Measurements from ENCODE around the gene VWA8.
"Not testable (repeated sequence)": the region's sequence is repeated elsewhere in the genome, so short reads cannot be mapped to it uniquely, and the experiment has no call there.

VWA8 gene

DNA sequence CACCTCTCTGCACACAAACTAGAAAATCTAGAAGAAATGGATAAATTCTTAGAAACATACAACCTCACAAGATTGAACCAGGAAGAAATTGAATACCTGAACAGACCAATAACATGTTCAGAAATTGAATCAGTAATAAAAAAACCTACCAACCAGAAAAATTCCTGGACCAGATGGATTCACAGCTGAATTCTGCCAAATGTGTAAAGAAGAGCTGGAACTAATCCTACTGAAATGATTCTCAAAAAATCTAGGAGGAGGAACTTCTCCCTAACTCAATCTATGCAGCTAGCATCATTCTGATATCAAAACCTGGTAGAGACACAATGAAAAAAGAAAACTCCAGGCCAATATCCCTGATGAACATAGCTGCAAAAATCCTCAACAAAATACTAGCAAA is 336.9 kb downstream of the VWA8 start:
- Histone ChIP-seq H3K4me3 (ENCODE audit: low read depth, low read length) (no peak overlapping the region), H3K36me3 (no peaks in the 10 kb centered on the region), H3K27ac (no peak overlapping the region), H3K9me3 (ENCODE audit: severe bottlenecking) (no peaks in the 10 kb centered on the region), H3K27me3 (ENCODE audit: insufficient read depth, low read depth, severe bottlenecking) (no peaks in the 10 kb centered on the region)
- DNase-seq: no peak
- TF ChIP-seq, protein P1, sequence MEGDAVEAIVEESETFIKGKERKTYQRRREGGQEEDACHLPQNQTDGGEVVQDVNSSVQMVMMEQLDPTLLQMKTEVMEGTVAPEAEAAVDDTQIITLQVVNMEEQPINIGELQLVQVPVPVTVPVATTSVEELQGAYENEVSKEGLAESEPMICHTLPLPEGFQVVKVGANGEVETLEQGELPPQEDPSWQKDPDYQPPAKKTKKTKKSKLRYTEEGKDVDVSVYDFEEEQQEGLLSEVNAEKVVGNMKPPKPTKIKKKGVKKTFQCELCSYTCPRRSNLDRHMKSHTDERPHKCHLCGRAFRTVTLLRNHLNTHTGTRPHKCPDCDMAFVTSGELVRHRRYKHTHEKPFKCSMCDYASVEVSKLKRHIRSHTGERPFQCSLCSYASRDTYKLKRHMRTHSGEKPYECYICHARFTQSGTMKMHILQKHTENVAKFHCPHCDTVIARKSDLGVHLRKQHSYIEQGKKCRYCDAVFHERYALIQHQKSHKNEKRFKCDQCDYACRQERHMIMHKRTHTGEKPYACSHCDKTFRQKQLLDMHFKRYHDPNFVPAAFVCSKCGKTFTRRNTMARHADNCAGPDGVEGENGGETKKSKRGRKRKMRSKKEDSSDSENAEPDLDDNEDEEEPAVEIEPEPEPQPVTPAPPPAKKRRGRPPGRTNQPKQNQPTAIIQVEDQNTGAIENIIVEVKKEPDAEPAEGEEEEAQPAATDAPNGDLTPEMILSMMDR (IDR thresholded peaks at IDR 0.05; ENCODE audit: low read depth, low read length): no peak

DNA sequence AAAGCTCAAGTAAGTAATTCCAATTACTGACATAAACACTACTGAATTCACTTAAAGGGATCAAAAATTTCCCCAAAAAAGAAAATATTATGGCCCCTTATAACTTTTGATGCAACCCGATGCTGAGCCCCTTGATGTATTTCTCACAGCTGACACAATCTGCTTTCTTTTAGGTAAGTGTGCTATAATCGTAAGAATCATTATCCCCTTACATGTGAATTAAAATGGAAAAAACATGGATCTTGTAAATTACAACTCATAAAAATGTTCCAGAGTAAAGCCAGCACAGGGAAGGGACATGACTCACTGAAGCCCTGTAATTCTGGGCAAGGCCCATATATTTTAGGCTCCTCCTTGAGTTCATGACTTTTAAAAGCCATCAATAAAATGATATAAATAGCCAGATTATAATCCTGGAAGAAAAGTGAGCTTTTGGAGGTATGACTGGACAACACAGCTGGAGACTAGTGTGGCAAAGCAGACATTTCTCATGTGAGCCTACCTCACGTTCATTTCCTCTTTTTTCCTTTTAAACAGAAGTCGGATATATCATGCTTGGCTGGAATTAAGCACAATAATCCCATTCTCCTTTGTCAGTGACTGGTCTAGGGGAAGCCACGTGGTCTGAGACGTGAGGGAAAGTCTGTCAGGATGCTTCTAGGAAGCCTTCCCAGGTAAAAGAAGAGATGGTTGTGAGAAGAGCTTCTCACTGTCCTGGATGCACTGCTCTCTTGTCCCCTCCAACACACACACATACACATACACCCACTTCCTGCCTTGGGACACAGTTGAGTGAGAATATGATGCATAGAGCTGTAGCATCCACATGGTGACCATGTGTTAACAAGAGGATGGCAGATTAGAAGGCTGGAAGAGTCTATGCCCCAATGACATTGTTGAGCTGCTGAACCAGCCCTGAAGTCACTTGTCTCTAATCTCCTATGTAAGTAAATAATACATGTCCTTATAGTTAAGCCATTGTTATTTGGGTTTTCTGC is 338.2 kb downstream of the VWA8 start:
- no peak overlapping the region for H3K4me3 ChIP-seq (ENCODE audit: low read depth, low read length)
- no peaks in the 10 kb centered on the region for H3K27me3 ChIP-seq (ENCODE audit: insufficient read depth, low read depth, severe bottlenecking)
- TF ChIP-seq, protein P1 (IDR thresholded peaks at IDR 0.05; ENCODE audit: low read depth, low read length): no peak
- H3K36me3 ChIP-seq: no peaks in the 10 kb centered on the region
- H3K27ac ChIP-seq: no peak overlapping the region
- no peaks in the 10 kb centered on the region for H3K9me3 ChIP-seq (ENCODE audit: severe bottlenecking)
- no peak for DNase-seq

DNA sequence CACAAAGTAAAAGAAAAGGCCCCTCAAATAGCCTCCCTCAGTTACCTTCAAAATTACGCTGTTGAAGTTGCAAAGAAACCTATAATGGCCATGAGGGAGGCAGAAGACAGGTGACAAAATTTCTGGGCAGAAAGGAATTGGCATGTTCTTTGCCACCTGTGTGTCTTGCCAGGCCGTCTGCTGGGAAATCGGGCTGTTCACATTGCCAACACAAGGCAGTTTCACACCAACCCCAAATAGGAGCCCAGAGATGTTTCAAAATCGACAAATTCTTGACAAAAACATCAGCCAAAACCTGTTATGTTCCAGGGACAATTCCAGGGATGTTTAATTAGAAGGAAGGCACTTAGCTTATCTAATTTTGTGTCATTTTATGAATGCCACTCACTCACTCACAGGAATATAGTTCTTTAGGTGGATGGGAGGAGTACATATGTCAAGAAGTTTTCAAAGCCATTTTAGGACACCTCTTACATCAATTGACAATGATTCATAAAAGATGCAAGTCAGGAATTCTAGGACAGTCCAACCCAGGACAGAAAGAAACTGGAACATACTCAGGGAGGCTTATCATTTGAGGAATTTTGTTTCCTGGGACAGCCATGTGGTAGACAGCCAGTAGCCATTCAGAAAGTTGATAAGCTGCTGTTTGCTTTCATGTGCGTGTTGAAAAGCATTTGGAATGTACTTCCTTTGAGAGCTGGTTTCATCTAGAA is 339.0 kb downstream of the VWA8 start:
- TF ChIP-seq, protein P1 (IDR thresholded peaks at IDR 0.05; ENCODE audit: low read depth, low read length): no peak
- Histone ChIP-seq H3K4me3 (ENCODE audit: low read depth, low read length) (no peak overlapping the region), H3K27me3 (ENCODE audit: insufficient read depth, low read depth, severe bottlenecking) (no peaks in the 10 kb centered on the region), H3K27ac (no peak overlapping the region), H3K36me3 (no peaks in the 10 kb centered on the region), H3K9me3 (ENCODE audit: severe bottlenecking) (no peaks in the 10 kb centered on the region)
- DNase-seq: no peak

DNA sequence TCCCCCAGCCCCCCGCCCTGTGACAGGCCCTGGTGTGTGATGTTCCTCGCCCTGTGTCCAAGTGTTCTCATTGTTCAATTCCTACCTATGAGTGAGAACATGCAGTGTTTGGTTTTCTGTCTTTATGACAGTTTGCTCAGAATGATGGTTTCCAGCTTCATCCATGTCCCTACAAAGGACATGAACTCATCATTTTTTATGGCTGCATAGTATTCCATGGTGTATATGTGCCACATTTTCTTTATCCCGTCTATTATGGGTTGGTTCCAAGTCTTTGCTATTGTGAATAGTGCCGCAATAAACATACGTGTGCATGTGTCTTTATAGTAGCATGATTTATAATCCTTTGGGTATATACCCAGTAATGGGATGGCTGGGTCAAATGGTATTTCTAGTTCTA is 343.3 kb downstream of the VWA8 start:
- H3K36me3 ChIP-seq; H3K27me3 ChIP-seq (ENCODE audit: insufficient read depth, low read depth, severe bottlenecking); H3K9me3 ChIP-seq (ENCODE audit: severe bottlenecking); H3K4me3 ChIP-seq (ENCODE audit: low read depth, low read length); H3K27ac ChIP-seq; DNase-seq: not testable (repeated sequence)

DNA sequence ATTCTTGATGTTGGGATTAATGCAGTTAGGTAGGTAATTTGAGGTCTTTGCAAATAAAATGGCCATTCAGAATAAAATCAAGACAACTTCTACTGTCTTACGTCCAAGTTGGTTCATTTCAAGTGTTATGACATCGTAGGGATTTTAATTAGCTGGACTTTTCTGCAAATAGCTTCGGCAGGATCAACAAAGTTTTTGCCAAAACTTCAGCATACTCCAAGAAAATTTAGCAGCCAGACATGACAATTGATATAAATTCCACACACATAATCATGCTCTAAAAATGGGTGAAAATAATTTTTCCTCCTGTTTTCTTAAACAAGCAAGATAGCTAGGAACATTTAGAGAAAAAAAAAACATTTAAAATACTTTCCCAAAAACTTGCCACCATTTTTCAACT is 344.8 kb downstream of the VWA8 start:
- DNase-seq: no peak
- no peak overlapping the region for H3K27ac ChIP-seq
- H3K27me3 ChIP-seq (ENCODE audit: insufficient read depth, low read depth, severe bottlenecking): no peaks in the 10 kb centered on the region
- H3K9me3 ChIP-seq (ENCODE audit: severe bottlenecking): no peaks in the 10 kb centered on the region
- TF ChIP-seq, protein P1 (IDR thresholded peaks at IDR 0.05; ENCODE audit: low read depth, low read length): no peak
- no peak overlapping the region for H3K4me3 ChIP-seq (ENCODE audit: low read depth, low read length)
- no peaks in the 10 kb centered on the region for H3K36me3 ChIP-seq

DNA sequence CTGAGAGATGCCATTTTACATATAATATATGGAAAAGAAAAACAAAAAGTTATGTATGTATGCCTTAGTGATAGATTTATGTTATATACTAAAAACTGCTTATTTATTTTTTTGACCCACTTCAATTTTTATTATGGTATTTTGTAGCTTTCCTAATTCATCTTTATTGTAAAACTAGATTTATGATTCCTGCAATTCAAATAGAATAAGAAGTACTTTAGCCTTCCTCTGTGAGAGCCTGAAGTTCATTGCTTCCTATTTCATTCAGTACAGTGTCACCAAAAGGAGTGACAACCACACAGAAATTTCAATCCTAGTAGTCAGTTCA is 345.4 kb downstream of the VWA8 start:
- Histone ChIP-seq H3K4me3 (ENCODE audit: low read depth, low read length) (no peak overlapping the region), H3K27ac (no peak overlapping the region), H3K36me3 (no peaks in the 10 kb centered on the region), H3K27me3 (ENCODE audit: insufficient read depth, low read depth, severe bottlenecking) (no peaks in the 10 kb centered on the region), H3K9me3 (ENCODE audit: severe bottlenecking) (no peaks in the 10 kb centered on the region)
- no peak for DNase-seq
- TF ChIP-seq, protein P1 (IDR thresholded peaks at IDR 0.05; ENCODE audit: low read depth, low read length): no peak
